HepG2 (cell line): ENCODE results near the gene RRAS. TPM values are rescaled to one million over a fixed set of nuclear protein-coding genes. Genes with fewer than 3 reads are reported as not detected.

Experiments
- EZH2 ChIP-seq: conservative IDR thresholded peaks from 2 replicates; pipeline ENCODE4 v1.6.1; 2012; ENCODE audit warnings: mild to moderate bottlenecking, low read depth, low read length, moderate library complexity
- FOXK1 ChIP-seq: sonication (generic); formaldehyde crosslinking; IDR thresholded peaks from 2 replicates; pipeline ENCODE4 v1.4.0; 2020; ENCODE audit warnings: low read depth, missing genetic modification reagents, borderline replicate concordance
- HNRNPL ChIP-seq: fragments of 200-400 bp; formaldehyde crosslinking; IDR thresholded peaks from 2 replicates; pipeline ENCODE4 v1.6.1; 2017; ENCODE audit warnings: mild to moderate bottlenecking, low read depth, low read length
- MAZ ChIP-seq, 2 experiments: sonication (generic) in 1 of 2; formaldehyde crosslinking in 1 of 2; IDR thresholded peaks; 2 replicates each; pipeline versions ENCODE4 v1.5.0 to v1.6.1; 2012 to 2020; ENCODE audit warnings: low read depth in 2 of 2, mild to moderate bottlenecking in 2 of 2, borderline replicate concordance in 1 of 2, improper control_type of control experiment in 1 of 2, low read length in 1 of 2, missing genetic modification reagents in 1 of 2, moderate library complexity in 1 of 2
- SMARCC2 ChIP-seq: fragments of 450-650 bp; IDR thresholded peaks from 2 replicates; pipeline ENCODE4 v1.6.1; 2017; ENCODE audit warnings: antibody characterized with exemption, mild to moderate bottlenecking
- SYNCRIP ChIP-seq: fragments of 200-400 bp; formaldehyde crosslinking; IDR thresholded peaks from 2 replicates; pipeline ENCODE4 v1.6.1; 2018; ENCODE audit warnings: mild to moderate bottlenecking, low read depth, low read length; ENCODE audit not compliant: insufficient read depth
- TBX2 ChIP-seq: sonication (generic); formaldehyde crosslinking; IDR thresholded peaks from 2 replicates; pipeline ENCODE4 v1.5.0; 2020; ENCODE audit warnings: missing genetic modification reagents, mild to moderate bottlenecking, borderline replicate concordance
- TEAD3 ChIP-seq: optimal IDR thresholded peaks from 2 replicates; pipeline ENCODE3; 2016; ENCODE audit warnings: borderline replicate concordance
- ZFP1 ChIP-seq: IDR thresholded peaks from 2 replicates; pipeline ENCODE4 v1.6.1; 2016
- ZNF101 ChIP-seq: sonication (generic); formaldehyde crosslinking; IDR thresholded peaks from 2 replicates; pipeline ENCODE4 v1.4.0; 2020; ENCODE audit warnings: mild to moderate bottlenecking, low read depth, missing genetic modification reagents, borderline replicate concordance
- polyA plus RNA-seq, 8 experiments: library from polyadenylated mRNA; depleted of rRNA in 3 of 8; stranded (reverse) in 7 of 8; unstranded in 1 of 8; fragments of >200 nt; fragmentation: Illumina TruSeq in 4 of 8; extraction: Trizol in 4 of 8; gene quantifications; 2 replicates each; pipeline versions ENCODE4 v1.2.1 to v1.2.3, GENCODE V29; 2011 to 2016; ENCODE audit warnings: low read depth in 4 of 8, missing spikeins in 1 of 8, mixed read lengths in 1 of 8; ENCODE audit not compliant: insufficient read depth in 1 of 8
- total RNA-seq, 5 experiments: library from RNA; depleted of rRNA; stranded (reverse); fragments of >200 nt; fragmentation: Illumina TruSeq; extraction: Trizol; gene quantifications; 2 replicates each; pipeline ENCODE4 v1.2.3, GENCODE V29; 2016; ENCODE audit warnings: low read depth in 1 of 5
- TF ChIP-seq, protein P1 (sequence below): sonication (generic); formaldehyde crosslinking; IDR thresholded peaks from 2 replicates; pipeline ENCODE4 v1.4.0; 2020; ENCODE audit warnings: mild to moderate bottlenecking, missing genetic modification reagents, borderline replicate concordance
- TF ChIP-seq, protein P2 (sequence below): sonication (generic); formaldehyde crosslinking; IDR thresholded peaks from 2 replicates; pipeline ENCODE4 v1.4.0; 2020; ENCODE audit warnings: missing genetic modification reagents, borderline replicate concordance
- TF ChIP-seq, protein P3 (sequence below): IDR thresholded peaks from 2 replicates; pipeline ENCODE4 v1.6.1; 2016; ENCODE audit warnings: missing biosample characterization, missing genetic modification reagents, low read depth

Gene RRAS
- total and polyA plus RNA-seq, 2 of the 13 experiments (the other 11 are each of a cell fraction or from before 2014, with no cell fraction given): 1.5 to 12.0 TPM

DNA sequence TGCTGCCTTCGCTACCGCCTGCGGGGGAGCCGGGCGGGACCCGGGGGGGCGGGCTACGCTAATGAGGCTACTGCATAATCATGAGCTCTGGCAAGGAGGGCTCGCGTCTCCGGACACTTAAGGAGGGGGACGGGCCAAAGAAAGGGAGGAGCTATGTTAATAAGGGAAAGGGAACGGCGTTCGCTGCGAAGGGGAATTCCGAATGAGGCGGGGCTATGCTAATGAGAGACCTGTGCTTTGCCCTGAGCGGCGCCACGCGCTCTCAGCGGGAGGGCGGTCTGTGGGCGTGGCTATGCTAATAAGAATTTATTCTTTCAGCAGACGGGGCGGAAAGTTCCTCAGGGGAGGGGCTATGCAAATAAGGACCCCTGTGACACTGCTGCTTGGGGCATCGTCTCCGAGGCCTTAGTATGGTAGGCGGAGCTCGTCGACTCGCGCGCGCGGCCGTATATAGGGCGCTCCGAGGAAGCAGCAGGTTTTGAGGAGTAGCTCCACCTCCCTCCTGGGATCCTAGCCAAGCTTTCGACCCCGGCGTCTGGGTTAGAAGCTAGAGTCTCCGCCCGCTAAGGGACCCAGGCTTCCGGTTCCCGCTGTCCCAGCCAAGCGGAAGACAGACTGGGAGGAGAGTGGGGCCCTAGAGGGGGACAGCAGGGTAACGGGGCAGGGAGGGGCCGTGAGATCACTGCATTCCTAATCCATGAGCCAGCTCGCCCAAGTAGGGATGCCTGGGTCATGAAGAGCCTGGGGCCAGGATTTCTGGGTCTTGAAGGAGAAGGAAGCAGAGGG lies at the start of gene RRAS (continued):
- TF ChIP-seq, protein P1, sequence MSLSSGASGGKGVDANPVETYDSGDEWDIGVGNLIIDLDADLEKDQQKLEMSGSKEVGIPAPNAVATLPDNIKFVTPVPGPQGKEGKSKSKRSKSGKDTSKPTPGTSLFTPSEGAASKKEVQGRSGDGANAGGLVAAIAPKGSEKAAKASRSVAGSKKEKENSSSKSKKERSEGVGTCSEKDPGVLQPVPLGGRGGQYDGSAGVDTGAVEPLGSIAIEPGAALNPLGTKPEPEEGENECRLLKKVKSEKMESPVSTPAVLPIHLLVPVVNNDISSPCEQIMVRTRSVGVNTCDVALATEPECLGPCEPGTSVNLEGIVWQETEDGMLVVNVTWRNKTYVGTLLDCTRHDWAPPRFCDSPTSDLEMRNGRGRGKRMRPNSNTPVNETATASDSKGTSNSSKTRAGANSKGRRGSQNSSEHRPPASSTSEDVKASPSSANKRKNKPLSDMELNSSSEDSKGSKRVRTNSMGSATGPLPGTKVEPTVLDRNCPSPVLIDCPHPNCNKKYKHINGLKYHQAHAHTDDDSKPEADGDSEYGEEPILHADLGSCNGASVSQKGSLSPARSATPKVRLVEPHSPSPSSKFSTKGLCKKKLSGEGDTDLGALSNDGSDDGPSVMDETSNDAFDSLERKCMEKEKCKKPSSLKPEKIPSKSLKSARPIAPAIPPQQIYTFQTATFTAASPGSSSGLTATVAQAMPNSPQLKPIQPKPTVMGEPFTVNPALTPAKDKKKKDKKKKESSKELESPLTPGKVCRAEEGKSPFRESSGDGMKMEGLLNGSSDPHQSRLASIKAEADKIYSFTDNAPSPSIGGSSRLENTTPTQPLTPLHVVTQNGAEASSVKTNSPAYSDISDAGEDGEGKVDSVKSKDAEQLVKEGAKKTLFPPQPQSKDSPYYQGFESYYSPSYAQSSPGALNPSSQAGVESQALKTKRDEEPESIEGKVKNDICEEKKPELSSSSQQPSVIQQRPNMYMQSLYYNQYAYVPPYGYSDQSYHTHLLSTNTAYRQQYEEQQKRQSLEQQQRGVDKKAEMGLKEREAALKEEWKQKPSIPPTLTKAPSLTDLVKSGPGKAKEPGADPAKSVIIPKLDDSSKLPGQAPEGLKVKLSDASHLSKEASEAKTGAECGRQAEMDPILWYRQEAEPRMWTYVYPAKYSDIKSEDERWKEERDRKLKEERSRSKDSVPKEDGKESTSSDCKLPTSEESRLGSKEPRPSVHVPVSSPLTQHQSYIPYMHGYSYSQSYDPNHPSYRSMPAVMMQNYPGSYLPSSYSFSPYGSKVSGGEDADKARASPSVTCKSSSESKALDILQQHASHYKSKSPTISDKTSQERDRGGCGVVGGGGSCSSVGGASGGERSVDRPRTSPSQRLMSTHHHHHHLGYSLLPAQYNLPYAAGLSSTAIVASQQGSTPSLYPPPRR (CRISPR knock-in tag): peak; percentile 79
- TF ChIP-seq FOXK1 (CRISPR knock-in tag): peak; percentile 65; the same call in 1 of the 2 replicates
- TF ChIP-seq, protein P2, sequence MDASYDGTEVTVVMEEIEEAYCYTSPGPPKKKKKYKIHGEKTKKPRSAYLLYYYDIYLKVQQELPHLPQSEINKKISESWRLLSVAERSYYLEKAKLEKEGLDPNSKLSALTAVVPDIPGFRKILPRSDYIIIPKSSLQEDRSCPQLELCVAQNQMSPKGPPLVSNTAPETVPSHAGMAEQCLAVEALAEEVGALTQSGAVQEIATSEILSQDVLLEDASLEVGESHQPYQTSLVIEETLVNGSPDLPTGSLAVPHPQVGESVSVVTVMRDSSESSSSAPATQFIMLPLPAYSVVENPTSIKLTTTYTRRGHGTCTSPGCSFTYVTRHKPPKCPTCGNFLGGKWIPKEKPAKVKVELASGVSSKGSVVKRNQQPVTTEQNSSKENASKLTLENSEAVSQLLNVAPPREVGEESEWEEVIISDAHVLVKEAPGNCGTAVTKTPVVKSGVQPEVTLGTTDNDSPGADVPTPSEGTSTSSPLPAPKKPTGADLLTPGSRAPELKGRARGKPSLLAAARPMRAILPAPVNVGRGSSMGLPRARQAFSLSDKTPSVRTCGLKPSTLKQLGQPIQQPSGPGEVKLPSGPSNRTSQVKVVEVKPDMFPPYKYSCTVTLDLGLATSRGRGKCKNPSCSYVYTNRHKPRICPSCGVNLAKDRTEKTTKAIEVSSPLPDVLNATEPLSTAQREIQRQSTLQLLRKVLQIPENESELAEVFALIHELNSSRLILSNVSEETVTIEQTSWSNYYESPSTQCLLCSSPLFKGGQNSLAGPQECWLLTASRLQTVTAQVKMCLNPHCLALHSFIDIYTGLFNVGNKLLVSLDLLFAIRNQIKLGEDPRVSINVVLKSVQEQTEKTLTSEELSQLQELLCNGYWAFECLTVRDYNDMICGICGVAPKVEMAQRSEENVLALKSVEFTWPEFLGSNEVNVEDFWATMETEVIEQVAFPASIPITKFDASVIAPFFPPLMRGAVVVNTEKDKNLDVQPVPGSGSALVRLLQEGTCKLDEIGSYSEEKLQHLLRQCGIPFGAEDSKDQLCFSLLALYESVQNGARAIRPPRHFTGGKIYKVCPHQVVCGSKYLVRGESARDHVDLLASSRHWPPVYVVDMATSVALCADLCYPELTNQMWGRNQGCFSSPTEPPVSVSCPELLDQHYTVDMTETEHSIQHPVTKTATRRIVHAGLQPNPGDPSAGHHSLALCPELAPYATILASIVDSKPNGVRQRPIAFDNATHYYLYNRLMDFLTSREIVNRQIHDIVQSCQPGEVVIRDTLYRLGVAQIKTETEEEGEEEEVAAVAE: no peak; the same call in 1 of the 2 replicates
- TF ChIP-seq MAZ (IDR thresholded peaks at IDR 0.05; ENCODE audit: borderline replicate concordance, low read depth, low read length): peak; percentile 55; the same call in 1 of the 2 replicates
- TF ChIP-seq MAZ (CRISPR knock-in tag; IDR thresholded peaks at IDR 0.05; ENCODE audit: low read depth): peak; percentile 74
- no peak for TF ChIP-seq ZNF101 (CRISPR knock-in tag)
- TF ChIP-seq HNRNPL: no peak
- no peak for TF ChIP-seq ZFP1 (CRISPR knock-in tag)
- no peak for TF ChIP-seq SYNCRIP
- no peak for TF ChIP-seq SMARCC2
- TF ChIP-seq TBX2 (CRISPR knock-in tag): peak; percentile 75; the same call in 1 of the 2 replicates
- TF ChIP-seq, protein P3, sequence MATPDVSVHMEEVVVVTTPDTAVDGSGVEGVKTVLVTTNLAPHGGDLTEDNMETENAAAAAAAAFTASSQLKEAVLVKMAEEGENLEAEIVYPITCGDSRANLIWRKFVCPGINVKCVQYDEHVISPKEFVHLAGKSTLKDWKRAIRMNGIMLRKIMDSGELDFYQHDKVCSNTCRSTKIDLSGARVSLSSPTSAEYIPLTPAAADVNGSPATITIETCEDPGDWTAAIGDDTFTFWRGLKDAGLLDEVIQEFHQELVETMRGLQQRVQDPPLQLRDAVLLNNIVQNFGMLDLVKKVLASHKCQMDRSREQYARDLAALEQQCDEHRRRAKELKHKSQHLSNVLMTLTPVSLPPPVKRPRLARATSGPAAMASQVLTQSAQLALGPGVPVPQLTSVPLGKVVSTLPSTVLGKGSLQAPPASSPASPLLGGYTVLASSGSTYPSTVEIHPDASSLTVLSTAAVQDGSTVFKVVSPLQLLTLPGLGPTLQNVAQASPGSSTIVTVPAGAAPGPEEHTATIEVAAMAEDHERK (CRISPR knock-in tag): no peak
- TF ChIP-seq EZH2: no peak
- TF ChIP-seq TEAD3 (CRISPR knock-in tag): peak; percentile 91
